SU-DHL-6 (cell line): ENCODE measurements around the gene LRATD1.

Experiments used
- CTCF ChIP-seq: fragments of 200-600 bp; sonication (generic); IDR thresholded peaks from one replicate; pipeline ENCODE4 v1.5.1; 2017; ENCODE audit warnings: antibody characterized with exemption, mild to moderate bottlenecking, low read length, moderate library complexity; ENCODE audit not compliant: insufficient read depth, poor library complexity, severe bottlenecking
- EZH2phosphoT487 ChIP-seq: fragments of 200-600 bp; sonication (generic), shearing (Covaris generic); conservative IDR thresholded peaks from 2 replicates; pipeline ENCODE4 v1.6.1; 2018; ENCODE audit warnings: mild to moderate bottlenecking, antibody characterized with exemption, low read length, moderate library complexity, mixed read lengths

- TF ChIP-seq CTCF (no peak), EZH2phosphoT487 (no peak)
Observed at GRCh38 chr2:14603676-14604075, 28.8 kb upstream of the LRATD1 start.
